GM21360 (cell line): ENCODE measurements around the gene ADA.
"Not testable (repeated sequence)": the region's sequence is repeated elsewhere in the genome, so short reads cannot be mapped to it uniquely, and the experiment has no call there.

Experiments
- ATAC-seq: cut with Tn5 transposase; IDR thresholded peaks from one replicate; pipeline ENCODE4 v1.9.1; 2021; ENCODE audit warnings: mild to moderate bottlenecking, moderate library complexity; ENCODE audit not compliant: unreplicated experiment

ADA gene

GRCh38 chr20:44651684-44652423 lies at the start of gene ADA:
Gene ADA, minus strand, starts transcription at chr20:44651699. Its CDS starts 92 bp downstream, at chr20:44651607.
- ATAC-seq: no peak

- no peak for ATAC-seq
These were observed 48.8 kb upstream of the ADA start for GRCh38 chr20:44700306-44700705.

GRCh38 chr20:44698351-44698750 lies 46.9 kb upstream of the ADA start:
- ATAC-seq: no peak

- not testable (repeated sequence) for ATAC-seq
These were observed 45.5 kb upstream of the ADA start for GRCh38 chr20:44697041-44697440.

- no peak for ATAC-seq
These were observed 44.8 kb upstream of the ADA start for GRCh38 chr20:44696315-44696714.

GRCh38 chr20:44695674-44696300 lies 44.3 kb upstream of the ADA start:
- ATAC-seq: no peak

GRCh38 chr20:44695295-44695673 lies 43.8 kb upstream of the ADA start:
- no peak for ATAC-seq

- no peak for ATAC-seq
These were observed 42.7 kb upstream of the ADA start for GRCh38 chr20:44694159-44694558.

- no peak for ATAC-seq
These were observed 42.1 kb upstream of the ADA start for GRCh38 chr20:44693627-44694026.

- no peak for ATAC-seq
These were observed 41.5 kb upstream of the ADA start for GRCh38 chr20:44692932-44693480.

- ATAC-seq: no peak
These were observed 40.2 kb upstream of the ADA start for GRCh38 chr20:44691424-44692423.

- no peak for ATAC-seq
These were observed 39.4 kb upstream of the ADA start for GRCh38 chr20:44690781-44691423.

GRCh38 chr20:44689809-44690208 lies 38.3 kb upstream of the ADA start:
- ATAC-seq: no peak

GRCh38 chr20:44688053-44688625 lies 36.6 kb upstream of the ADA start:
- no peak for ATAC-seq

GRCh38 chr20:44686934-44687333 lies 35.4 kb upstream of the ADA start:
- no peak for ATAC-seq

GRCh38 chr20:44684047-44684967 lies 32.8 kb upstream of the ADA start:
- ATAC-seq: no peak

- ATAC-seq: no peak
These were observed 32.0 kb upstream of the ADA start for GRCh38 chr20:44683263-44684046.

GRCh38 chr20:44681796-44682566 lies 30.5 kb upstream of the ADA start:
- ATAC-seq: no peak
